ENCODE results near the gene PLCL1.

PLCL1 gene

DNA sequence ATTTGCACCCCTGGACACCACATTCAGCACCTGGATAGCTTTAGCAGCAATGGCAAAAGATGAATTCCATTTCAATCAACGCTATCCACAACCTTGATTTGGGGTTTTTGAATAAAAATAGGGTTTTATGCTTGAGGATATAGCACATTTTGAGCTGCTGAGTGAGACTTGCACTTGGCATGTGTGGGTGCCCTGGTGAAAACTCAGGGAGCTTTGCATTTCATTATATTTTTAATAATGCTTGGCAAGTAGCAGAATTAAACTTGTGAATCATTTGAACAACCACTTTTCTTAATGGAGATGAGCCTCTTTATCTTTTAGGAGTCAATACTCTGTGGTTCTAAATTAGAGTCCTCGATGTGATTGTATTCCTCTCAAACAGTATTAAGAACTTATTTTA lies 252.4 kb downstream of the PLCL1 start:
- DNase-seq (ENCODE audit: low read depth in 2 of 2): no peak

DNA sequence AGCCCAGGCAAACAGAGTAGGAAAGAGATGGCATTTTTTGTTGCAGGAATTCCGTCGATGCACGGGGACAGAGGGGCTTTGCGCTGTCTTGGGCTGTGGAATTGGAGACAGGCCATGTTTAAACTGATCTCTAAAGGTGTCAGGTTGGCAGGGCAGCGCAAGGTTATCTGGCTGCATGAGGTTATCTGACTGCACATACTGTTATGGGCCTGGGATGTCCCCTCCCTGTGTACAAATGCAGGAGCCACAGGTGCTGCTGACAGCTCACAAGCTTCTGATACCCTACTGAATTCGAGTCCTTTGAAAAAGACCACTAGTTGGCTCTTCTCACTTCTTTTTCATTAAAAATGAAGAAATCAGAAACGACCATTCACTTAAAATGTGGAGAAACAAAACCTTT lies 255.4 kb downstream of the PLCL1 start:
- no peak for DNase-seq (ENCODE audit: low read depth in 2 of 2)

DNA sequence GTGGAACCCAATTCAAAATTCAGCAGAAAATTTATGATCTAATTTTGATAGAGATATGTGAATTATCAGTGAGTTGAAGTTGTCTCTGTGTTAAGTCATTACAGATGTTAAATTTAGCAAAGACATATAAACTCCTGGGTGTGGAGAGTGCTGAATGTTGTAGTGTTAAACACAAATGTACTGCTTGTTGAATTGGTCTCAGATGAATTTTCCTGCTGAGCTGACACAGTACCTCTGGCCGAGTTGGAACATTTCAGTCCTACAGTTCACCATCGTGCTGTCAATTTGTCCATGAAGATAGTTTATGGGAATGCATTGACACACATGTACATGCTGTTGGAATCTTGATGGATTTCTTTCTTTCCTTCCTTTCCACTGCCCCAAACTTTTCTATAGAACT lies 255.9 kb downstream of the PLCL1 start:
- DNase-seq (ENCODE audit: low read depth in 2 of 2): no peak

- DNase-seq (ENCODE audit: low read depth in 2 of 2): no peak
Measured at GRCh38 chr2:198062826-198063225, 258.4 kb downstream of the PLCL1 start.

GRCh38 chr2:198063242-198063641 lies 258.8 kb downstream of the PLCL1 start:
- DNase-seq (ENCODE audit: low read depth in 2 of 2): no peak

GRCh38 chr2:198065322-198065721 lies 260.9 kb downstream of the PLCL1 start:
- DNase-seq (ENCODE audit: low read depth in 2 of 2): no peak

GRCh38 chr2:198066597-198066996 lies 262.2 kb downstream of the PLCL1 start:
- DNase-seq (ENCODE audit: low read depth in 2 of 2): no peak

DNA sequence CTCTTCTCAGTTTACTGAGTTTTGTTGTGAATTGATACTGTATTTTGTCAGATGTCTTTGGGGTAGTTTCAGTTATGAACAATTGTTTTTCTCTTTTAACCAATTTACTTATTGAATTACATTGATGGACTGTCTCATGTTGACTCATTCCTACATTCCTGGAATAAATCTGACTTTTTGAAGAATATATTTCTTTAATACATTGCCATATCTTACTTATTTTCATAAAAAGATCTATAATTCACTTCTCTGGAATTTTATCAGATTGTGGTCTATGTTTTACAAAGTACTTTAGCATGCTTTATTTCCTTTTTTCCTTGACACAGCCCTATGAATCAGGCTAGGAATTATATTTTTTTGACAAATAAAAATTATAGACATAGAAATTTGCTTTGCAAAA lies 268.3 kb downstream of the PLCL1 start:
- DNase-seq (ENCODE audit: low read depth in 2 of 2): no peak

DNA sequence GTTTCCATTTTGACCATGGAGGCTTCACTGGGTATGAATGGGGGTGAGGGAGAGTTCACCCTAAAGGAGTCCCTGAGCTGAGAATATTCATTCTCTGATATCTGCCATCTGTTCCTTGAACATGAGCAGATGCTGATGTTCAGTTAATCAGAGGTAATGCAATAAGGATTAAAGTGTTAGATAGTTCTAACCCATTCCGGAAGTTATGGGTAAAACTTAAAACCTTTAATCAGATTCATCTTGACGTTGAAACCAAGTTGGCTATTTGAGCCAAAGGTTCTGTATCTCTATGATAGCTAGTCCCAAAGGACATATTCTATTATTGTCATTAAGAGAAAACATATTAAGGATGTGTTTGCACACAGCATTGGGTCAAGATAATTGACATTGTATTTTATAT lies 268.9 kb downstream of the PLCL1 start:
- DNase-seq (ENCODE audit: low read depth in 2 of 2): no peak

- DNase-seq (ENCODE audit: low read depth in 2 of 2): no peak
Measured at GRCh38 chr2:198077477-198077876, 273.1 kb downstream of the PLCL1 start.

- no peak for DNase-seq (ENCODE audit: low read depth in 2 of 2)
Measured at GRCh38 chr2:198080879-198081765, 276.7 kb downstream of the PLCL1 start.

DNA sequence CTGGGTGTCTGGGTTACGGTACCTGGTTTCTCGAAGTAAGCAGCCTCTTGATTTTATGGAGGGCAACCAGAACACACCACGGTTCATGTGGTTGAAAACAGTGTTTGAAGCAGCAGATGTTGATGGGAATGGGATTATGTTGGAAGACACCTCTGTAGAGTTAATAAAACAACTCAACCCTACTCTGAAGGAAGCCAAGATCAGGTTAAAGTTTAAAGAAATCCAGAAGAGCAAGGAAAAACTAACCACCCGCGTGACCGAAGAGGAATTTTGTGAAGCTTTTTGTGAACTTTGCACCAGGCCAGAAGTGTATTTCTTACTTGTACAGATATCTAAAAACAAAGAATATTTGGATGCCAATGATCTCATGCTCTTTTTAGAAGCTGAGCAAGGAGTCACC lies 279.8 kb downstream of the PLCL1 start:
- DNase-seq (ENCODE audit: low read depth in 2 of 2): no peak

GRCh38 chr2:198096002-198096401 lies 291.6 kb downstream of the PLCL1 start:
- DNase-seq (ENCODE audit: low read depth in 2 of 2): no peak

DNA sequence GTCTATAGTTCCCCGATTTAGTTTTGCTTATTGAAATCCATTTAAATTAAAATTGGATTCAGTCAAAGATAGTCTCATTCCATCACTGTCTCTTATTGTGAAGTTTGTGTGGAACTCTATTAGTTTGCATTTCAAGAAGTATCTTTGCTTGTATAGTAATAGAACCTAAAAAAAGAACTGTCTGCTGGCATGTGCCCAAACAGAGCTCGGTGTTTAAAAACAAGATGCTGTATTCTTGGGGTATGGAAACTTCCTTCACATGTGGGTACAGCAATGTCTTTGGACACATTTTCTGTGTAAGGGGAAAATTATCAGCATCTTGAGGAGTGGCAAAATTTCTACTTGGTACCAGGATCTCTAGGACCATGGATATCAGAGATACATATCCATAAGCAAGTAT lies 292.6 kb downstream of the PLCL1 start:
- DNase-seq (ENCODE audit: low read depth in 2 of 2): no peak

DNA sequence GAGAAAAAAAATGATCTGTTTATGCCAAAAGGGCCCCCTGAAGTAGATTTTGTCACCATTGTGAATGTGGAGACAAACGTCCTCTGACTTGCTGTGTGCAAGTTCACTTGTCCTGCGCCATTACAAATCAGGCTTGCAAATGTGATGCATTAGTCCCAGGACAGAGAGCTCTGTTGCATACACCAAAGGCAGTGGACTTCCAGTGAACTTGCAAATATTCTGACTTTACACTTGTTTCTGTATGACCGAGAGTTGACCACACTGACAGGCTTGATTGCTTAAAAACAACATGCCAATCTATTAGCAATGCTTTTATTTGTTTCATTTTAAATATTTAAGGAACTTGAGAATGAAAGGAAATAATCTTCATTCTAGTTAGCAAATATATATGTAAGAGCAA lies 293.2 kb downstream of the PLCL1 start:
- DNase-seq (ENCODE audit: low read depth in 2 of 2): no peak

GRCh38 chr2:198098386-198098785 lies 294.0 kb downstream of the PLCL1 start:
- no peak for DNase-seq (ENCODE audit: low read depth in 2 of 2)

DNA sequence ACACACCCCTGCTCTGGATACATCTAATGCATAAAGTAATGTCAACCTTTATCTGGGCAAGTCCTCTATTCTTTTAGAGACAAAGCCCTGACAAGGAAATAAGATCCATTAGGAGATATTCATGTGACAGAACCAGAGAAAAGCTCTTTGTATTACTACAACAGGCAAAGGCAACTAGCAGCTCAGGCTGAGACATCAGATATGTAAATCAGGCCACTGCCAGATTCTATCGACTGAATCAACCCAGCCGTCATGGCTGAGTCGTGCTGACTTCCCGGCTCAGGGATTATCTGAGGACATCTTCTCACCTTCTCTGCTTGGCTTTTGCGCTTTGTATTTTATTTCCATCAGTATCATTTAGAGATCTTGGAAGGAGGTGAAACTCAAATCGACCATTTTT lies 294.5 kb downstream of the PLCL1 start:
- DNase-seq (ENCODE audit: low read depth in 2 of 2): no peak

- DNase-seq (ENCODE audit: low read depth in 2 of 2): no peak
Measured at GRCh38 chr2:198100346-198100745, 296.0 kb downstream of the PLCL1 start.

DNA sequence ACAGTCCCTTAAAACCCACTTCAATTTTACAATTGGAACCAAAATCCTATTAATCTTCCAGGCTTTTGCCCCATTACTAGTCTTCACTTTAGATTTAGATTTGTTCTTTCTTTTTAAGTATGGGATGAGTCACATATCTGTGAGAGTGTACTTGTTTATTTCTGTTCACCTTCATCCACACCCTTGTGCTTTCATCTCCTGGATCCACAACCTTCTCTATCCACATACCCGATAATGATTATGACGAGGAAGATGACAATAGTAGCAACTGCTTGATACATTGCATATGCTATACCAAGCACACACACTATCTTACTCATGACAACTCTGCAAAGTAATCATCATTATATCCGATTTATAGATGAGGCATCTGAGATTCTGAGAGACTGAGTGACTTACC lies 297.3 kb downstream of the PLCL1 start:
- DNase-seq (ENCODE audit: low read depth in 2 of 2): no peak

DNA sequence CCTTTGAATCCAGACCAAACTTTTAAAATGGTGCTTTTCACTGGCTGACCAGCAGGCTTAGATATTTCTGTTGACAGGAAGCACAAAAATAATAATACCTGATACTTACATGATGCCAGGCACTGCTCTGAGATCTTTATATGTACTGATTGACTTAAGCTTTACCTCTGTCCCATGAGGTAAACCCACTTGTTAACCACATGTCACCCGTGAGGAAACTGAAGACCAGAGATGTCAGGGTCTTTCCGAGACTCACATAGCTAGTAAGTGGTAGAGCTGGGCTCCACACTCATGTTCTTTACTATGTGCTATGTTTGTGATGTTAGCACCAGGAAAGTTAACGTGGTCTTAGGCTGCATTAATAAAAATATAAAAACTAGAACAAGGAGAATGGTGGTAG lies 297.7 kb downstream of the PLCL1 start:
- DNase-seq (ENCODE audit: low read depth in 2 of 2): no peak

DNA sequence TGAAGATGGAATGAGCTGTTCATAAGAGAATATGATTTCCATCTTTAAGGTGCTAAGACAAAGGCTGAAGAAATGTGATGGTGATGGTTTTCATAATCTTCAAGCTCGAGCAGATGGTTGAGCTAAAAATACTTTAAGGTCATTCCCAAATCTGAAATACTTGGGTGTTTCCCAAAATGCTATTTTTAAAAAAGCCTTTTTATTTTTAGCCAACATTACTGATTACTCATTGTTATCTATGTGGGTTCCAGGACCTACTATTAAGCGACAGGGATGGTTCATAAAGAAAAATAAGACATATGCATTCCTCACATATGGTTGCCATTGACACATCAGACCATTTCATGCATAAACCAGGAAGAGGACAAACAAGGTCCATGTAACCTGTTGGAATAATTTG lies 298.5 kb downstream of the PLCL1 start:
- DNase-seq (ENCODE audit: low read depth in 2 of 2): no peak

DNA sequence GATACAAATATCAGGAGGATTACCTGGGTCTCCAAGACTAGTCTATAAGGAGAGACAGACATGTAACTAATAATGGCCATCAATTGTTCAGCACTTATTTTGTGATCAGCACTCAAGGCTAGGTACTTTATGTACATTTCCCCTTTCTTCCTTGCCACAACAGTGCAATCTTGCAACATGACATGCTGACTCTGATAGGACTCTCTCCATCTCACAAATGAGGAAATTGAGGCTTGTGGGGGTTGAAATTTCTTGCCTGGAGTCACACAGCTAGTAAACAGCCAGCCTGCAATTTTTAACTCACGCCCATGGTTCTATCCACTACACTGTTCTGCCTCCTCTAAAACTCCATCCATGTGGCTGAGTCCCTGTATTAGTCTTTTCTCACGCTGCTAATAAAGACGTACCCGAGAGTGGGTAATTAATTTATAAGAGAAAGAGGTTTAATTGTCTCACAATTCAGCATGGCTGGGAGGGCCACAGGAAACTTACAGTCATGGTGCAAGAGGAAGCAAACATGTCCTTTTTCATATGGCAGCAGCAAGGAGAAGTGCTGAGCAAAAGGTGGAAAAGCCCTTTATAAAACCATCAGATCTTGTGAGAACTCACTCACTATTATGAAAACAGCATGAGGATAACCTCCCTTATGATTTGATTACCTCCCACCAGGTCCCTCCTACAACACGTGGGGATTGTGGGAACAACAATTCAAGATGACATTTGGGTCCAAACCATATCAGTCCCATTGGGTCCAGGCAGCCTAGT lies 302.4 kb downstream of the PLCL1 start:
- no peak for DNase-seq (ENCODE audit: low read depth in 2 of 2)

- no peak for DNase-seq (ENCODE audit: low read depth in 2 of 2)
Measured at GRCh38 chr2:198113316-198113715, 308.9 kb downstream of the PLCL1 start.

Data from stimulated activated CD8-positive, alpha-beta memory T cell treated with anti-CD3 and anti-CD28 coated beads, Interleukin-15, amount 100 ng/mL, for 48 hours (primary cell).